Endothelial cell of umbilical vein (primary cell): ENCODE results near the gene OR52D1. TPM values are rescaled to one million over a fixed set of nuclear protein-coding genes. Genes with fewer than 3 reads are reported as not detected.

Source experiments
- BruUV-seq: library from RNA; stranded (reverse); fragments of 400-500 nt; replicated peaks from 2 replicates; lab custom pipeline; 2021; lab: Mats Ljungman, UMichigan
- CTCF ChIA-PET: fragments of 300-600, 350-600 bp; sonication (Branson Sonifier 250); formaldehyde crosslinking; loops from one replicate; lab custom pipeline; 2021; ENCODE audit warnings: antibody characterized with exemption, inconsistent platforms; lab: Charles Lee
- POLR2A ChIA-PET: fragments of 300-600, 350-600 bp; sonication (Branson Sonifier 250); formaldehyde crosslinking; loops from one replicate; lab custom pipeline; 2021; ENCODE audit warnings: antibody characterized with exemption, inconsistent platforms; lab: Charles Lee
- DNase-seq: peaks from one replicate; pipeline ENCODE4 v3.0.0-alpha.2; 2011; ENCODE audit warnings: low read depth, low spot score
- FAIRE-seq: peaks from 2 replicates; lab custom pipeline; 2011; peaks lifted over from hg19 to GRCh38; lab: Jason Lieb, UNC
- H2AFZ ChIP-seq: 2 replicates; pipeline ENCODE4 v1.6.0; 2012; ENCODE audit warnings: low read depth, low read length, control low read depth, inconsistent platforms
- H3K27ac ChIP-seq: 2 replicates; pipeline ENCODE4 v1.5.1; 2011; ENCODE audit warnings: low read depth, mild to moderate bottlenecking, control low read depth, low read length, moderate library complexity; ENCODE audit not compliant: insufficient read depth
- H3K27me3 ChIP-seq, 2 experiments: 2 replicates each; pipeline versions ENCODE4 v1.6.0 to v1.6.1; 2011; ENCODE audit warnings: low read length in 2 of 2, mixed read lengths in 1 of 2; ENCODE audit not compliant: control insufficient read depth in 2 of 2, insufficient read depth in 2 of 2
- H3K36me3 ChIP-seq, 2 experiments: 2 replicates in 1 of 2; 3 replicates in 1 of 2; pipeline ENCODE4 v1.5.1; 2011; ENCODE audit warnings: low read length in 2 of 2, mild to moderate bottlenecking in 1 of 2, moderate library complexity in 1 of 2; ENCODE audit not compliant: control insufficient read depth in 2 of 2, insufficient read depth in 2 of 2; ENCODE audit errors: extremely low read depth in 1 of 2
- H3K4me1 ChIP-seq: 3 replicates; pipeline ENCODE4 v1.5.1; 2011; ENCODE audit warnings: mild to moderate bottlenecking, low read length; ENCODE audit not compliant: control insufficient read depth, insufficient read depth; ENCODE audit errors: extremely low read depth
- H3K4me2 ChIP-seq: 2 replicates; pipeline ENCODE4 v1.6.1; 2011; ENCODE audit warnings: low read length, control low read depth, mixed read lengths; ENCODE audit not compliant: insufficient read depth
- H3K4me3 ChIP-seq, 3 experiments: fragments of 200-600 bp in 1 of 3; sonication (generic), shearing (Covaris generic) in 1 of 3; replicated peaks in 1 of 3; 2 replicates each; pipeline ENCODE4 v1.5.1; 2011 to 2016; ENCODE audit warnings: control low read depth in 3 of 3, low read length in 3 of 3, mild to moderate bottlenecking in 2 of 3, inconsistent platforms in 1 of 3, low read depth in 1 of 3, moderate library complexity in 1 of 3; ENCODE audit not compliant: insufficient read depth in 1 of 3
- H3K79me2 ChIP-seq: 2 replicates; pipeline ENCODE4 v1.6.0; 2012; ENCODE audit warnings: low read length, inconsistent platforms; ENCODE audit not compliant: control insufficient read depth, insufficient read depth
- H3K9ac ChIP-seq: replicated peaks from 2 replicates; pipeline ENCODE3; 2011; ENCODE audit warnings: low read length, control low read depth; ENCODE audit not compliant: insufficient read depth; ENCODE audit errors: extremely low read depth
- H3K9me1 ChIP-seq: replicated peaks from 3 replicates; pipeline ENCODE4 v1.6.0; 2011; ENCODE audit warnings: mild to moderate bottlenecking, low read length; ENCODE audit not compliant: control insufficient read depth, insufficient read depth; ENCODE audit errors: extremely low read depth
- H3K9me3 ChIP-seq: replicated peaks from 2 replicates; pipeline ENCODE4 v1.5.1; 2012; ENCODE audit warnings: low read length, inconsistent platforms; ENCODE audit not compliant: control insufficient read depth, insufficient read depth
- H4K20me1 ChIP-seq: replicated peaks from 2 replicates; pipeline ENCODE3; 2011; ENCODE audit warnings: mild to moderate bottlenecking, low read length; ENCODE audit not compliant: control insufficient read depth, insufficient read depth; ENCODE audit errors: extremely low read depth
- CTCF ChIP-seq, 2 donors: IDR thresholded peaks; 1 replicate in 1 of 2; 2 replicates in 1 of 2; pipeline ENCODE4 v1.5.1; 2011; ENCODE audit warnings: low read length in 2 of 2, mild to moderate bottlenecking in 2 of 2, moderate library complexity in 2 of 2, control low read depth in 1 of 2, inconsistent platforms in 1 of 2, low read depth in 1 of 2; ENCODE audit not compliant: insufficient read depth in 1 of 2; ENCODE audit errors: extremely low read depth in 1 of 2
- EZH2 ChIP-seq: IDR thresholded peaks from 2 replicates; pipeline ENCODE4 v1.6.1; 2012; ENCODE audit warnings: borderline replicate concordance, low read depth, mild to moderate bottlenecking, moderate library complexity, low read length, inconsistent platforms; ENCODE audit not compliant: severe bottlenecking
- FOS ChIP-seq: IDR thresholded peaks from 2 replicates; pipeline ENCODE4 v1.6.1; 2011; ENCODE audit warnings: mild to moderate bottlenecking, low read length, moderate library complexity, borderline replicate concordance; ENCODE audit not compliant: insufficient read depth
- MYC ChIP-seq: IDR thresholded peaks from one replicate; pipeline ENCODE4 v1.6.1; 2011; ENCODE audit warnings: mild to moderate bottlenecking, low read depth, low read length
- POLR2A ChIP-seq: IDR thresholded peaks from 2 replicates; pipeline ENCODE4 v1.6.1; 2012; ENCODE audit warnings: low read depth, mild to moderate bottlenecking, control low read depth, low read length
- POLR2AphosphoS5 ChIP-seq: IDR thresholded peaks from 2 replicates; pipeline ENCODE4 v1.6.1; 2012; ENCODE audit warnings: low read depth, mild to moderate bottlenecking, control low read depth, low read length, moderate library complexity; ENCODE audit not compliant: insufficient read depth
- dilution Hi-C: fragments of 300-500 bp; cut with MboI; formaldehyde crosslinking; loops from one replicate; pipeline ENCODE4 v1.15.0; 2019; ENCODE audit warnings: low sequenced_read_pairs; ENCODE audit not compliant: extremely low pct_ligation_motif_present
- intact Hi-C: fragments of 100-400 bp; cut with micrococcal nuclease; formaldehyde crosslinking; loops from one replicate; pipeline ENCODE4 v1.10.0; 2022
- polyA plus RNA-seq, 4 experiments: library from polyadenylated mRNA; depleted of rRNA in 3 of 4; stranded (reverse) in 3 of 4; unstranded in 1 of 4; fragments of >200 nt; gene quantifications; 2 replicates each; pipeline versions ENCODE4 v1.2.1 to v1.2.3, GENCODE V29; 2011 to 2012; ENCODE audit warnings: missing spikeins in 1 of 4
- total RNA-seq: library from RNA; stranded (reverse); gene quantifications from 2 replicates; pipeline ENCODE4 v1.2.3, GENCODE V29; 2021

Gene OR52D1
- total and polyA plus RNA-seq, 2 donors (not counting 3 experiments of a cell fraction or from before 2014, with no cell fraction given) = not detected

DNA sequence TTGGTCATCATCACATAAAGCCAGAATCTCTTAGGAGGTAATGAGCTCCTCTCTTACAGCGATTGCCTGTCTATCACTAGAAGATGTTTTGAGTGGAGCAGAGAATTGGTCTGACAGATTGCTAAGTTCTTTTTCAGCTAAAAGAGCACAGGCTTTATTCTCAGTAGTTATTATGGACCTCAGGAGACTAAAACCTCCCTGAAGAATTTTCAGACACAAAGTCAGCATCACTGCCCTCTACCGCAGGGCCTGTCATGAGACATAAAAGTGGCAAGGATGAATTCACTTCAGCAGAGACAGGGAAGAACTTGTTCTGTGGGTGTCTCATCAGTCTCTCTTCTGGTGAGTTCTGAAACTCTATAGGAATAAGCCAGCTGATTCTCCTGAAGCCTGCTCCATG is 39.5 kb upstream of the OR52D1 start, which contains the start of gene OR51I2:
OR51I2 (plus strand) TSS at position 301 of the 400 bp plus-strand sequence. CDS start 4,166 bp downstream, outside the sequence.
- ChIA-PET POLR2A (no interaction called here), CTCF (interaction anchor here (1.0 kb wide), 1 partner anchor 15 kb away, joined by 3 read pairs; no protein-coding TSS in a partner anchor)
- BruUV-seq = no TSS peak
- no peaks in the 10 kb centered on the region for H3K79me2 ChIP-seq
- no peaks in the 10 kb centered on the region for H3K4me1 ChIP-seq
- TF ChIP-seq CTCF (IDR thresholded peaks at IDR 0.05; ENCODE audit: extremely low read depth in 1 of 2, insufficient read depth in 1 of 2, low read depth in 1 of 2, low read length in 2 of 2) (no peak), EZH2 (no peak), FOS (no peak), POLR2A (no peak)
- dilution Hi-C loops = no loop called here
- no peaks in the 10 kb centered on the region for H4K20me1 ChIP-seq
- H3K36me3 ChIP-seq = no peaks in the 10 kb centered on the region
- no peaks in the 10 kb centered on the region for H3K27me3 ChIP-seq
- no peak within 1 kb of the TSS for H3K4me3 ChIP-seq
- no peak for FAIRE-seq
- no peak within 1 kb of the TSS for H3K9ac ChIP-seq
- H3K9me3 ChIP-seq = no peaks in the 10 kb centered on the region
- H3K4me2 ChIP-seq = no peak within 1 kb of the TSS
- no peak within 1 kb of the TSS for H2AFZ ChIP-seq
- no peak within 1 kb of the TSS for H3K27ac ChIP-seq
- intact Hi-C loops = no loop called here
- no peaks in the 10 kb centered on the region for H3K9me1 ChIP-seq
- DNase-seq = no peak

DNA sequence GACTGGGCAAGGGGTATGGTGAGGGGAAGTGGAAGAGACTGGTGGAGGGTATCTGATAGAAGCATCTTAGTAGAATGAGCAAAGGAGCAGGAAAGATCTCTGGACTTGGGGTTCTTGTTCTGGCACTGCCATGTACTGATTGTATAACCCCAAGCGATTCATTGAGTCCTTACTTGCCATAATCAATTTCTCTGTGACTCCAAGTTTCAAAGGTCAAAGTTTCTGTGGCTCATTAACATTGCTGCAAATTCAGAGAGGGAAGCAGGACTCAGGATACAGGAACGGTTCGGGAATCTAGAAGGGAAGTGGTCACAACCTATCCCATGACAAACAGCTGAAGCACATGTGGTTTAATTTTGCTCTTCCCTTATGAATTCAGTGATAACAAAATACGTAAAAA is 39.1 kb upstream of the OR52D1 start:
- H2AFZ ChIP-seq = no peak overlapping the region
- no TSS peak for BruUV-seq
- no peak for FAIRE-seq
- ChIA-PET CTCF (interaction anchor here (1.0 kb wide), 1 partner anchor 16 kb away, joined by 3 read pairs; no protein-coding TSS in a partner anchor), POLR2A (no interaction called here)
- H3K36me3 ChIP-seq = no peaks in the 10 kb centered on the region
- no peak overlapping the region for H3K27ac ChIP-seq
- dilution Hi-C loops = no loop called here
- H3K27me3 ChIP-seq = no peaks in the 10 kb centered on the region
- H3K9me1 ChIP-seq = no peaks in the 10 kb centered on the region
- no peak overlapping the region for H3K4me2 ChIP-seq
- H3K4me1 ChIP-seq = no peaks in the 10 kb centered on the region
- intact Hi-C loops = no loop called here
- TF ChIP-seq POLR2AphosphoS5 (no peak), MYC (no peak)
- no peak for DNase-seq
- no peak overlapping the region for H3K9ac ChIP-seq
- H3K4me3 ChIP-seq = no peak overlapping the region
- no peaks in the 10 kb centered on the region for H4K20me1 ChIP-seq
- no peaks in the 10 kb centered on the region for H3K9me3 ChIP-seq
- no peaks in the 10 kb centered on the region for H3K79me2 ChIP-seq
